CD4-positive, alpha-beta T cell treated with Interferon gamma for 1 hour (primary cell): ENCODE results near the gene FXYD3.

Source experiments
- DNase-seq: peaks from one replicate; pipeline ENCODE4 v3.0.0-alpha.2; 2020

The FXYD3 gene

GRCh38 chr19:35165200-35166058 is 49.8 kb downstream of the FXYD3 start:
- no peak for DNase-seq

DNA sequence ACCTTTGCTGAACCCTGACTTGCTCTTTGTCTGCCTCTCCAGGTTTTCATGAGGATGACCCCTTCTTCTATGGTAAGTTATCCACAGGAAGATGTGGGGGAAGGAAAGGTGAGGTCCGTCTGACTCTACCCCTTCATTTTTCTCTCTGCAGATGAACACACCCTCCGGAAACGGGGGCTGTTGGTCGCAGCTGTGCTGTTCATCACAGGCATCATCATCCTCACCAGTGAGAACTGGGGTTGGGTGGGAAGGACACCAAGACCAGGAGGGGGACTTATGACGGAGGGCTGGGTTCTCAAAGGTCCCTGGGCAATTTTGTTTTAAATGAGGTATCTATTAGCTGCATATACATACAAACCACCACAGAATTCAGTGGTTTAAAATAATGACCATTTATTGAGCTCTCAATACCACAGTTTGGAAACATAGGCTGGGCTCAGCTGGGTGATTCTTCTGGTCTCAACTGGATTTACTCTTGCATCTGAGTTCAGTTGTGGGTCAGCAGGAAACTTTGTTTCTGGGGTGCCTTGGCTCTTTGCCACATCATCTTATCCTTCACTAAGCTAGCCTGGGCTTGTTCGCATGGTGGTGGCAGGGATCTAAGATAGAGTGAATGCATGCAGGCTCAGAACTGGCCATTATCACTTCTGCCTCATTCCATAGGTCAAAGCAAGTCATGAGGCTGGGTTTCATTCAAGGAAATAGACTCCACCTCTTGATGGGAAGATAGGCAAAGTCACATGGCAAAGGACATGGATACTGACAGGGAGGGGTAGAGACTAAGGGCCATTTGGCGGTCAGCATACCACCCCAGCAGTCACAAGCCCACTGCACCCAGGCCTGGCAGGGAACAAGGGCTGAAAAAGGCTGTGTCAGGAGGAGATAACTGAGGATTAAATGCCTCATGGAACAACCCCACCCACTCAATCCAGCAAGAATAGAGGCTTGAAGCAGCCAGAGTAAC is 50.8 kb downstream of the FXYD3 start:
- no peak for DNase-seq

GRCh38 chr19:35167251-35168119 is 51.9 kb downstream of the FXYD3 start:
- no peak for DNase-seq

GRCh38 chr19:35168196-35168595 is 52.6 kb downstream of the FXYD3 start:
- no peak for DNase-seq

GRCh38 chr19:35169221-35169995 is 53.8 kb downstream of the FXYD3 start:
- DNase-seq, result no peak

DNA sequence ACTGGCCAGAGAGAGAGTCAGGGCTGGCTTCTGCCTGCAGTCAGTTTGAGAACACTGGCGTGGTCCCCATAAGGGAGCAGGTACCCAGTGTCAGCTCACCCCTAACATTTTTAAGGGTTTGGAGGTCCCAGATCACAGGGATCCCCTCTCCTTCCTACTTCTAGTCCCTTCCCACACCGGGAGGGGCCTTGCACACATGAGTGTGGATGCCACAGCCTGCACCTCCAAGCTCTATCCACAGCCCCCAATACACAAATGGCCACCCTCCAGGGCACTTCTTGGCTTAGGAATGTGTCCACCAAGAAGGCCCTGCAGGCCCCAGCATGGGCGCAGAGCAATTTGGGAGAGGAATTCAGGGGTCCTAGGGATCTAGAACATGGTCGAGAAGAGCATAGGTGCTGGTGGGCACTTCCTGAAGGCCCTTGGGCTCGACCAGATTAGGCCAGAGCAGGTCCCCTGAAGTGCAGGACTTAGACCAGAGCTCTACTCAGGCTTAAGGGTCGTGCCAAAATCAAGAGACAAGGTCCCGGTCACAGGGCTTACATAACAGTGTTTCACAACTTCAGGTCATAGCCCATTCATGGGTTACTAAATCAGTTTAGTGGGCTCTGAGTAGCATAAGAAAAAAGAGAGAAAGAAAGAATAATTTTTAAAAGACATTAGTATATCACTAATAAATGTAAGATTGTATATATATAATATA is 54.9 kb downstream of the FXYD3 start:
- no peak for DNase-seq

DNA sequence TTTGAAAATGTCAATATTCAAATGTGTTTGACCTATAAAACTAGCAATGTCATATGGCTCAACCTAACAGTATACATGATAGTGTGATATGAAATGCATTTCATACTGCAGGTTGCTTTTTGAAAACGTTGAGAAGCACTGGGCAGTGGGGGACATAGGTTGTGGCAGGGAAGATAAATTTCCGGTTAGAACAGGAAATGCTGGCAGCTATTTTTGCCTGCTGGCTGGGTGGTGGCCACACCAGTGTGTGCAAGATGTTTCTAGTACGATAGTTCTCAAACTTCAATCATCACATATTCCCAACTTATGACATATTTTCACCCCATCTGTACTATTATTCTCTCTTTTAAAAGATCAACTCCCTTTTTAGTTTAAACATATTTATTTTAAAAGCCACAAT is 56.1 kb downstream of the FXYD3 start:
- no peak for DNase-seq
